IMR-90 (cell line): ENCODE measurements around the gene LAMTOR1. TPM values are rescaled to one million over a fixed set of nuclear protein-coding genes. Genes with fewer than 3 reads are reported as not detected.
A peak's percentile ranks its signal among the peaks of the same experiment; 100 is the strongest.

ENCODE experiments used
- ATAC-seq: fragments of 200-7000 bp; cut with Tn5 transposase; 2 replicates; pipeline ENCODE4 v1.9.1; 2020; ENCODE audit warnings: low read depth, mild to moderate bottlenecking, moderate library complexity
- BruUV-seq: library from RNA; stranded (reverse); fragments of 400-500 nt; replicated peaks from 2 replicates; lab custom pipeline; 2021; lab: Mats Ljungman, UMichigan
- CTCF ChIA-PET: fragments of 300-600 bp; formaldehyde crosslinking; extraction: SDS; loops from one replicate; lab custom pipeline; 2021; ENCODE audit warnings: antibody characterized with exemption; lab: Yijun Ruan, JAX
- POLR2A ChIA-PET: fragments of 300-600 bp; sonication (Branson Sonifier 250); formaldehyde crosslinking; loops from one replicate; lab custom pipeline; 2022; ENCODE audit warnings: antibody characterized with exemption; ENCODE audit not compliant: unreplicated experiment; lab: Charles Lee
- DNase-seq: peaks from one replicate; pipeline ENCODE4 v3.0.0; 2013
- H2AFZ ChIP-seq: replicated peaks from 2 replicates; pipeline ENCODE3; 2013; ENCODE audit warnings: low read length, mild to moderate bottlenecking; ENCODE audit not compliant: poor library complexity
- H2AK5ac ChIP-seq: 2 replicates; pipeline ENCODE4 v1.6.1; 2013; ENCODE audit warnings: low read depth, low read length, inconsistent platforms
- H2AK9ac ChIP-seq: replicated peaks from 2 replicates; pipeline ENCODE3; 2013; ENCODE audit warnings: mild to moderate bottlenecking, low read depth, low read length, moderate library complexity; ENCODE audit not compliant: poor library complexity
- H2BK120ac ChIP-seq: 2 replicates; pipeline ENCODE4 v1.6.1; 2013; ENCODE audit warnings: low read depth, low read length, inconsistent platforms
- H2BK15ac ChIP-seq: 3 replicates; pipeline ENCODE4 v1.6.1; 2013; ENCODE audit warnings: low read depth, low read length, inconsistent platforms
- H2BK20ac ChIP-seq: 2 replicates; pipeline ENCODE4 v1.6.1; 2013; ENCODE audit warnings: low read depth, mild to moderate bottlenecking, inconsistent platforms, low read length, moderate library complexity
- H2BK5ac ChIP-seq: 2 replicates; pipeline ENCODE4 v1.6.1; 2013; ENCODE audit warnings: mild to moderate bottlenecking, low read depth, low read length, inconsistent platforms; ENCODE audit not compliant: poor library complexity, severe bottlenecking
- H3K14ac ChIP-seq: replicated peaks from 2 replicates; pipeline ENCODE4 v1.6.1; 2013; ENCODE audit warnings: low read depth, low read length, inconsistent platforms
- H3K18ac ChIP-seq: 2 replicates; pipeline ENCODE4 v1.6.1; 2013; ENCODE audit warnings: low read depth, low read length, control low read depth
- H3K23ac ChIP-seq: 2 replicates; pipeline ENCODE4 v1.6.1; 2013; ENCODE audit warnings: low read depth, low read length, inconsistent platforms
- H3K27ac ChIP-seq: 2 replicates; pipeline ENCODE4 v1.5.1; 2013; ENCODE audit warnings: mild to moderate bottlenecking, control low read depth, low read length; ENCODE audit not compliant: insufficient read depth
- H3K27me3 ChIP-seq: 2 replicates; pipeline ENCODE4 v1.6.1; 2013; ENCODE audit warnings: low read length; ENCODE audit not compliant: control insufficient read depth, insufficient read depth
- H3K36me3 ChIP-seq: 2 replicates; pipeline ENCODE4 v1.6.1; 2013; ENCODE audit warnings: low read length, mixed read lengths; ENCODE audit not compliant: control insufficient read depth, insufficient read depth
- H3K4ac ChIP-seq: 2 replicates; pipeline ENCODE4 v1.6.1; 2013; ENCODE audit warnings: low read depth, low read length, inconsistent platforms
- H3K4me1 ChIP-seq: 2 replicates; pipeline ENCODE4 v1.6.1; 2013; ENCODE audit warnings: low read length, mixed read lengths; ENCODE audit not compliant: control insufficient read depth, insufficient read depth
- H3K4me2 ChIP-seq: 2 replicates; pipeline ENCODE4 v1.6.1; 2013; ENCODE audit warnings: low read depth, mild to moderate bottlenecking, control low read depth, low read length, moderate library complexity
- H3K4me3 ChIP-seq: 2 replicates; pipeline ENCODE4 v1.5.1; 2013; ENCODE audit warnings: low read depth, mild to moderate bottlenecking, control low read depth, low read length, moderate library complexity; ENCODE audit not compliant: insufficient read depth
- H3K56ac ChIP-seq: 2 replicates; pipeline ENCODE4 v1.6.1; 2013; ENCODE audit warnings: low read length, inconsistent platforms; ENCODE audit not compliant: insufficient read depth; ENCODE audit errors: extremely low read depth
- H3K79me1 ChIP-seq, 2 experiments: 2 replicates each; pipeline ENCODE4 v1.6.1; 2013; ENCODE audit warnings: low read length in 2 of 2, inconsistent platforms in 1 of 2, low read depth in 1 of 2
- H3K9ac ChIP-seq: 2 replicates; pipeline ENCODE4 v1.6.1; 2013; ENCODE audit warnings: low read depth, low read length, control low read depth
- H3K9me1 ChIP-seq: 2 replicates; pipeline ENCODE4 v1.6.1; 2013; ENCODE audit warnings: low read length, inconsistent platforms; ENCODE audit not compliant: insufficient read depth
- H3K9me3 ChIP-seq: 2 replicates; pipeline ENCODE4 v1.6.1; 2013; ENCODE audit warnings: low read length; ENCODE audit not compliant: control insufficient read depth, insufficient read depth
- H4K20me1 ChIP-seq: 2 replicates; pipeline ENCODE4 v1.6.1; 2013; ENCODE audit warnings: low read length, inconsistent platforms; ENCODE audit not compliant: insufficient read depth
- H4K5ac ChIP-seq: 2 replicates; pipeline ENCODE4 v1.6.1; 2013; ENCODE audit warnings: mild to moderate bottlenecking, low read depth, low read length, control low read depth
- H4K8ac ChIP-seq, 2 experiments: 2 replicates each; pipeline ENCODE4 v1.6.1; 2013; ENCODE audit warnings: low read depth in 2 of 2, low read length in 2 of 2, control low read depth in 1 of 2, inconsistent platforms in 1 of 2
- H4K91ac ChIP-seq: 2 replicates; pipeline ENCODE4 v1.6.1; 2013; ENCODE audit warnings: low read depth, low read length, inconsistent platforms; ENCODE audit not compliant: insufficient read depth
- BHLHE40 ChIP-seq: fragments of 150-350 bp; IDR thresholded peaks from 2 replicates; pipeline ENCODE4 v1.6.1; 2016; ENCODE audit warnings: mild to moderate bottlenecking, low read depth, low read length
- CEBPB ChIP-seq: IDR thresholded peaks from 2 replicates; pipeline ENCODE4 v1.6.1; 2012; ENCODE audit warnings: low read depth, low read length, improper control_type of control experiment
- CHD1 ChIP-seq: IDR thresholded peaks from 2 replicates; pipeline ENCODE4 v1.6.1; 2012; ENCODE audit warnings: low read depth, low read length, improper control_type of control experiment
- CTCF ChIP-seq: conservative IDR thresholded peaks from 2 replicates; pipeline ENCODE4 v1.5.1; 2012; ENCODE audit warnings: mild to moderate bottlenecking, low read depth, low read length, improper control_type of control experiment
- FOS ChIP-seq: fragments of 150-350 bp; IDR thresholded peaks from 2 replicates; pipeline ENCODE4 v1.6.1; 2016; ENCODE audit warnings: low read depth, low read length
- MAFK ChIP-seq: IDR thresholded peaks from 2 replicates; pipeline ENCODE4 v1.6.1; 2012; ENCODE audit warnings: low read depth, low read length, improper control_type of control experiment
- MAZ ChIP-seq: IDR thresholded peaks from 2 replicates; pipeline ENCODE4 v1.6.1; 2012; ENCODE audit warnings: low read depth, mild to moderate bottlenecking, low read length, improper control_type of control experiment, moderate library complexity, borderline replicate concordance
- MXI1 ChIP-seq: IDR thresholded peaks from 2 replicates; pipeline ENCODE4 v1.6.1; 2012; ENCODE audit warnings: low read depth, mild to moderate bottlenecking, low read length, moderate library complexity, borderline replicate concordance
- NFE2L2 ChIP-seq: fragments of 150-350 bp; IDR thresholded peaks from 2 replicates; pipeline ENCODE4 v1.6.1; 2016; ENCODE audit warnings: low read depth, mild to moderate bottlenecking, low read length
- POLR2A ChIP-seq: IDR thresholded peaks from 2 replicates; pipeline ENCODE4 v1.6.1; 2012; ENCODE audit warnings: mild to moderate bottlenecking, low read depth, low read length
- RAD21 ChIP-seq: IDR thresholded peaks from 2 replicates; pipeline ENCODE4 v1.6.1; 2012; ENCODE audit warnings: low read length, improper control_type of control experiment
- RCOR1 ChIP-seq: IDR thresholded peaks from 2 replicates; pipeline ENCODE4 v1.6.1; 2012; ENCODE audit warnings: mild to moderate bottlenecking, low read length, improper control_type of control experiment; ENCODE audit not compliant: insufficient replicate concordance
- RFX5 ChIP-seq: IDR thresholded peaks from 2 replicates; pipeline ENCODE4 v1.8.0; 2012; ENCODE audit warnings: low read depth, mild to moderate bottlenecking, low read length, moderate library complexity
- SMC3 ChIP-seq: fragments of 150-350 bp; IDR thresholded peaks from 2 replicates; pipeline ENCODE4 v1.6.1; 2016; ENCODE audit warnings: low read depth, mild to moderate bottlenecking, antibody characterized with exemption, low read length, moderate library complexity
- USF2 ChIP-seq: fragments of 150-350 bp; IDR thresholded peaks from 2 replicates; pipeline ENCODE4 v1.6.1; 2017; ENCODE audit warnings: mild to moderate bottlenecking, antibody characterized with exemption, low read length, low read depth
- WGBS, 2 experiments: methylation state at CpG; one replicate each; pipeline versions ENCODE4 v1.1.5 to v1.1.7; 2013; ENCODE audit warnings: missing lambda C conversion rate in 2 of 2; ENCODE audit not compliant: insufficient read length in 1 of 2; ENCODE audit errors: extremely low coverage in 2 of 2; 5-methylcytosine and 5-hydroxymethylcytosine counted together
- dilution Hi-C: fragments of 300-500 bp; cut with HindIII; formaldehyde crosslinking; loops from one replicate; pipeline ENCODE4 v1.14.3; 2018; ENCODE audit warnings: low sequenced_read_pairs; ENCODE audit not compliant: unreplicated experiment
- in situ Hi-C: fragments of 300-500 bp; cut with MboI; formaldehyde crosslinking; loops from 3 replicates; pipeline ENCODE4 v1.14.3; 2019; ENCODE audit warnings: low sequenced_read_pairs, inconsistent platforms, mixed read lengths
- intact Hi-C: fragments of 100-400 bp; cut with micrococcal nuclease; formaldehyde crosslinking; loops from 2 replicates; pipeline ENCODE4 v1.10.0; 2022
- polyA plus RNA-seq, 3 experiments: library from polyadenylated mRNA; depleted of rRNA; stranded (reverse); fragments of >200 nt; gene quantifications; 2 replicates each; pipeline ENCODE4 v1.2.3, GENCODE V29; 2012; ENCODE audit warnings: low replicate concordance in 1 of 3
- total RNA-seq: library from RNA; depleted of rRNA; stranded (reverse); fragments of >200 nt; gene quantifications from 2 replicates; pipeline ENCODE4 v1.2.3, GENCODE V29; 2012
- TF ChIP-seq, protein P1 (sequence below): fragments of 150-350 bp; IDR thresholded peaks from 2 replicates; pipeline ENCODE4 v1.6.1; 2016; ENCODE audit warnings: low read depth, mild to moderate bottlenecking, low read length, moderate library complexity, borderline replicate concordance

The LAMTOR1 gene
- total and polyA plus RNA-seq, 2 of the 4 experiments (the other 2 are of a cell fraction), result 126 to 137 TPM

GRCh38 chr11:72105888-72106287 lies 2.8 kb upstream of the LAMTOR1 start, which contains the start of gene TOMT:
Gene TOMT, plus strand, starts transcription at chr11:72105924. Its CDS starts 28 bp downstream, at chr11:72105952.
- Histone ChIP-seq H3K4me2 (no peak within 1 kb of the TSS), H3K36me3 (peaks cover 2% of the 10 kb centered on the region; the same call in 1 of the 2 replicates), H3K4me3 (no peak within 1 kb of the TSS), H4K20me1 (no peaks in the 10 kb centered on the region; the same call in 1 of the 2 replicates), H2BK20ac (no peak within 1 kb of the TSS), H2AK5ac (peak within 1 kb of the TSS; percentile 5; the same call in 1 of the 2 replicates), H3K23ac (no peak within 1 kb of the TSS), H4K91ac (no peak within 1 kb of the TSS), H2BK15ac (no peak within 1 kb of the TSS), H3K18ac (no peak within 1 kb of the TSS), H3K9me3 (no peaks in the 10 kb centered on the region), H3K14ac (no peak within 1 kb of the TSS), H2BK120ac (no peak within 1 kb of the TSS), H3K9me1 (peaks cover 23% of the 10 kb centered on the region), H4K5ac (no peak within 1 kb of the TSS), H2AFZ (peak within 1 kb of the TSS; percentile 8), H2BK5ac (no peak within 1 kb of the TSS), H3K56ac (no peak within 1 kb of the TSS), H3K27ac (no peak within 1 kb of the TSS), H3K27me3 (no peaks in the 10 kb centered on the region), H3K79me1 (peaks cover 17 to 31% of the 10 kb centered on the region in 2 experiments), H2AK9ac (peak within 1 kb of the TSS; percentile 68), H4K8ac (no peak within 1 kb of the TSS; a peak in 1 of 4 replicates), H3K9ac (no peak within 1 kb of the TSS), H3K4me1 (peaks cover 8% of the 10 kb centered on the region), H3K4ac (no peak within 1 kb of the TSS)
- in situ Hi-C loops, result no loop called here
- 99% methylated on average over 10 of the region's 14 CpGs; no CpG with 5 or more reads in 1 of the 2 experiments for WGBS, 2 experiments
- no TSS peak for BruUV-seq
- ATAC-seq (no peak), DNase-seq (no peak)
- TF ChIP-seq RCOR1 (no peak), SMC3 (no peak), CHD1 (no peak), MAZ (no peak), MXI1 (no peak), RFX5 (no peak), NFE2L2 (no peak), RAD21 (no peak), BHLHE40 (no peak), FOS (no peak), MAFK (no peak), CTCF (no peak), CEBPB (no peak), USF2 (no peak), POLR2A (no peak)
- TF ChIP-seq, protein P1, sequence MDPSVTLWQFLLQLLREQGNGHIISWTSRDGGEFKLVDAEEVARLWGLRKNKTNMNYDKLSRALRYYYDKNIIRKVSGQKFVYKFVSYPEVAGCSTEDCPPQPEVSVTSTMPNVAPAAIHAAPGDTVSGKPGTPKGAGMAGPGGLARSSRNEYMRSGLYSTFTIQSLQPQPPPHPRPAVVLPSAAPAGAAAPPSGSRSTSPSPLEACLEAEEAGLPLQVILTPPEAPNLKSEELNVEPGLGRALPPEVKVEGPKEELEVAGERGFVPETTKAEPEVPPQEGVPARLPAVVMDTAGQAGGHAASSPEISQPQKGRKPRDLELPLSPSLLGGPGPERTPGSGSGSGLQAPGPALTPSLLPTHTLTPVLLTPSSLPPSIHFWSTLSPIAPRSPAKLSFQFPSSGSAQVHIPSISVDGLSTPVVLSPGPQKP, result no peak
- ChIA-PET POLR2A (no interaction called here), CTCF (no interaction called here)
- dilution Hi-C loops, result no loop called here
- intact Hi-C loops, result no loop called here
